ENCODE results near the gene DBI. TPM values are rescaled to one million over a fixed set of nuclear protein-coding genes. Genes with fewer than 3 reads are reported as not detected.

DBI gene
- total RNA-seq, 4 donors from 2014 or later: 17.3 to 102 (median 55.2) TPM

GRCh38 chr2:119419803-119420508 is 53.2 kb downstream of the DBI start:
- TF ChIP-seq CTCF (IDR thresholded peaks at IDR 0.05 in 4 of 5, conservative IDR thresholded peaks at IDR 0.05 in 1 of 5): no peak
- TF ChIP-seq POLR2A (IDR thresholded peaks at IDR 0.05): no peak
- in situ Hi-C loops (cut with MboI; ENCODE audit: low sequenced_read_pairs in 4 of 4): loop anchor here (5.0 to 25.0 kb wide), 3 partner anchors 242 to 245 kb away; no protein-coding TSS in a partner anchor
- ATAC-seq: no peak
- H3K4me3 ChIP-seq: no peak overlapping the region
- intact Hi-C loops (cut with DNase I; ENCODE audit: low total_unique reads): no loop called here
- no peak overlapping the region for H3K27ac ChIP-seq
- H3K4me1 ChIP-seq: no peaks in the 10 kb centered on the region
- no peaks in the 10 kb centered on the region for H3K27me3 ChIP-seq
- no peaks in the 10 kb centered on the region for H3K9me3 ChIP-seq
- no peak for DNase-seq
- no peaks in the 10 kb centered on the region for H3K36me3 ChIP-seq

GRCh38 chr2:119421304-119421703 is 54.5 kb downstream of the DBI start:
- in situ Hi-C loops (cut with MboI; ENCODE audit: low sequenced_read_pairs in 4 of 4) (loop anchor here in 3 of 4 donors (5.0 to 25.0 kb wide), 2 partner anchors 241 kb away; no protein-coding TSS in a partner anchor), intact Hi-C loops (cut with DNase I; ENCODE audit: low total_unique reads) (no loop called here)
- DNase-seq (no peak), ATAC-seq (no peak)
- Histone ChIP-seq H3K27me3 (no peaks in the 10 kb centered on the region), H3K27ac (no peak overlapping the region), H3K4me1 (no peaks in the 10 kb centered on the region), H3K36me3 (no peaks in the 10 kb centered on the region), H3K9me3 (no peaks in the 10 kb centered on the region), H3K4me3 (no peak overlapping the region)
- no peak for TF ChIP-seq CTCF (IDR thresholded peaks at IDR 0.05 in 4 of 5, conservative IDR thresholded peaks at IDR 0.05 in 1 of 5)
- TF ChIP-seq POLR2A (IDR thresholded peaks at IDR 0.05): no peak

GRCh38 chr2:119421741-119422140 is 55.0 kb downstream of the DBI start:
- in situ Hi-C loops (cut with MboI; ENCODE audit: low sequenced_read_pairs in 4 of 4): loop anchor here in 3 of 4 donors (5.0 to 25.0 kb wide), 2 partner anchors 241 kb away; no protein-coding TSS in a partner anchor
- Histone ChIP-seq H3K9me3 (no peaks in the 10 kb centered on the region), H3K36me3 (no peaks in the 10 kb centered on the region), H3K27me3 (no peaks in the 10 kb centered on the region), H3K27ac (no peak overlapping the region), H3K4me1 (no peaks in the 10 kb centered on the region), H3K4me3 (no peak overlapping the region)
- DNase-seq (no peak), ATAC-seq (no peak)
- TF ChIP-seq POLR2A (IDR thresholded peaks at IDR 0.05): no peak
- intact Hi-C loops (cut with DNase I; ENCODE audit: low total_unique reads): no loop called here

Other genes with a start within 250 kb of the DBI start
- not detected for gene C1QL2, start 208.2 kb upstream of the DBI start, total RNA-seq
- gene STEAP3, start 143.1 kb upstream of the DBI start, total RNA-seq: 10 to 100 TPM; 10.1 to 21.7 (median 10.6) TPM
- 1 to 10 TPM in 2 of 4 donors, under 1 TPM in 1, not detected in 1; 0.61 to 5.9 (median 2.6) TPM for gene C2orf76, start 143 bp upstream of the DBI start, total RNA-seq
- 1 to 10 TPM in 1 of 4 donors, under 1 TPM in 3; 0.49 to 2.7 (median 0.64) TPM for gene TMEM37, start 64.9 kb downstream of the DBI start, total RNA-seq
- not detected for gene SCTR, start 157.5 kb downstream of the DBI start, total RNA-seq
- gene CFAP221, start 177.5 kb downstream of the DBI start, total RNA-seq: not detected